Activated naive CD4-positive, alpha-beta T cell treated with Interleukin-2 at 50 U/mL for 16 hours (primary cell): ENCODE results near the gene OSTM1.
"Not testable (repeated sequence)": the region's sequence is repeated elsewhere in the genome, so short reads cannot be mapped to it uniquely, and the experiment has no call there.

Experiments used
- DNase-seq: peaks from one replicate; pipeline ENCODE4 v3.0.0-alpha.2; 2020

Gene OSTM1

DNA sequence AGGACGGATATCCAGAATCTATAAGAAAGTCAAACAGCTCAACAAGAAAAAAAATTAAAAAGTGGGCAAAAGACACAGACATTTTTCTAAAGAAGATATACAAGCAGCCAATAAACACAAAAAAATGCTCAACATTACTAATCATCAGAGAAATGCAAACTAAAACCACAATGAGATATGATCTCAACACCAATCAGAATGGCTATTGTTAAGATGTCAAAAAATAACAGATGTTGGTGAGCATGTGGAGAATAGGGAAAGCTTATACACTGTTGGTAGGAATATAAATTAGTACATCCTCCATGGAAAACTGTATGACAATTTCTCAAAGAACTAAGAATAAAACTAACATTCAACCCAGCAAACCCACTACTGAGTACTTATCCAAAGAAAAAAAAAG lies 23.3 kb upstream of the OSTM1 start:
- DNase-seq: no peak

DNA sequence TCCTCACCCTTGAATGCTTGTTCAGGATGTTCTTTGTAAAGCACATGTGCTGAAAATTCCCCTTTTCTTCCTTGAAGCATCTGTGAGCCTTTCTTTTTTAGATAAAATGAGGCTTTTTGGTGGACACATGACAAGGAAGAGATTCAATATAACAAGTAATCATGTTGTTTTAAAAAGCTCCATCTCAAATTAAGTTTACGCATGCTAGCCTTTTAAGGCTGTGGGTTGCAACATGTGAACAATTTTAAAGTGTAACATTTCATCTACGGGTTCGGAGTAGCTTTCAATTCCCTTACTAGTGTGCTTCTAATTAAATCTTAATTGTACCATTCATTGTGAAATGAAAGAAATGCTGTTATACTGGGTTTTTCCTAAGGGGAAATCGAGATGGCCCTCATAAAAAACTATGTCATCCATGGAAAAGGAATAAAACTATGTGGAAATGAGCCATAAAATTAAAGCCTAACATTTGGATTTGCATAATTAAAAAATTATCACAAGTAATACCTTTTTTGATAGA lies 19.3 kb upstream of the OSTM1 start:
- DNase-seq: no peak

DNA sequence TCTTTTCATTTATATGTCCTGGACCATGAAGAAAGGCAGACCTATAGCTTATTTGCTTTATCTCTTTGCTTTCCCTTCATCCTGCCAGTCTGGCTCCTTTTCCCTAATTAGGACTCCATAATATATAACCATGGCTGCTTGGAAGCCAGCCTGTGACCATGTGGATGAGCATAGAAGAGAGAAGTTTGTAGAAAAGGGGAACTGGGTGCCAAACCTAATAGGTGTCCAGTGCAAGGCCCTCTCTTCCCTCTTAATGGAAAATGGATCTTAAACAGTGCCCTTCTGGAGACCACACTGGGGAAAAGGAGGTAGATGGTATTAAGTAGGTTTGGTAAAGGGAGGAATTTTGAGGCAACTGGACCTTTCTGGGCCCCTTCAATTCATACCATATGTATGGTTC lies 16.7 kb upstream of the OSTM1 start:
- no peak for DNase-seq

DNA sequence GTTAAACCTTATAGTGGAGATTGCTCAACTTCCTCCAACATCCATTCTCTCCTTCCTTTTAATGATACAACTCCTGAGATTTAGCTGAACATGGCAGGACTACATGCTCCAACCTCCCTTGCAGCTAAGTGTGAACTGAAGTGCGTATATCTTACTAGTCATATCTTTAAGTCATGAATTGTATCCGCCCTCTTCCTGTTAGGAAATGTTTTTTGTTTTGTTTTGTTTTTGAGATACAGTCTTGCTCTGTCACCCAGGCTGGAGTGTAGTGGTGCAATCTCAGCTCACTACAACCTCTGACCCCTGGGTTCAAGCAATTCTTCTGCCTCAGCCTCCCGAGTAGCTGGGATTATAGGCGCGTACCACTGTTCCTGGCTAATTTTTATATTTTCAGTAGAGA lies 8.8 kb upstream of the OSTM1 start:
- DNase-seq: no peak

DNA sequence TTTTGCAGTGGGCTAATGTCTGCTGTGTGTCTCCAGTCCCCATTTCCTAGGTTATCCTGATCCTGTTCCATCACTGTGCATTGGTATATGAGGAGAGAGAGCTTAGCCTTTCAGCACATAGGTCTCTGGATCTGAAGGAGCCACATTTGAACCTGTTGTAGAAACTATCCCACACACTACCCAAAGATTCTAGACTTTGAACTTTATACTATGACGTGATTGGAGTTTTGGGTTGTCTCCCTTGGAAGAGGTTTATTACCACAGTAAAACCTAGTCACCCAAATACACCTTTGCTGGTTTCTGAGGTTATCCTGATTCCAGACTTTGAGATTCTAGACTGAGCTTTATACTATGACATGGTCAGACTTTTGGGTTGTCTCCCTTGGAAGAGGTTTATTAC lies 8.0 kb upstream of the OSTM1 start:
- no peak for DNase-seq

DNA sequence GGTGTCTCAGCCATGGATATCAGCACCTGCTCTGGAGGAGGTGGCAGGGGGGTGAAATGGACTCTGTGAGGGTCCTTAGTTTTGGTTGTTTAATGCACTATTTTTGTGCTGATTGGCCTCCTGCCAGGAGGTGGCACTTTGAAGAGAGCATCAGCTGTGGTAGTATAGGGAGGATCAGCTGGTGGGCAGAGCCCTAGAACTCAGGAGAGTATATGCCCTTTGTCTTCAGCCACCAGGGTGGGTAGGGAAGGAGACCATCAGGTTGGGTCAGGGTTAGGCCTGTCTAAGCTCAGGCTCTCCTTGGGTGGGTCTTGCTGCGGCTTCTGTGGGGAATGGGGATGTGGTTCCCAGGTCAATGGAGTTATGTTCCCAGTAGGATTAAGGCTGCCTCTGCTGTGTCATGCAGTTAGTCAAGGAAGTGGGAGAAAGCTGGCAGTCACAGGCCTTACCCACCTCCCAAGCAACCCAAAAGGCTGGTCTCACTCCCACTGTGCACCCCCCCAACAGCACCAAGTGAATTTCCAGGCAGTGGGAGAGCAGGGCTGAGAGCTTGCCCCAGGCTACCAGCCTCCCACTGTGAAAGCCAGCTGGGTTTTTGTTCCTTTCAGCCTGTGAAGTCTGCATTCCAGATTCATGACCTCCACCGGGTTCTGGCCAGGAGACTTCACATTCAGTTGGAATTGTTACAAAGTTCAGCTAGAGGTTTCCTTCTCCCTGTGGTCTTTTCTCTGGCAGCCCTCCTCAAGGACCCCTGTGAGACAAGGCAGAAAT lies 5.7 kb upstream of the OSTM1 start:
- no peak for DNase-seq

DNA sequence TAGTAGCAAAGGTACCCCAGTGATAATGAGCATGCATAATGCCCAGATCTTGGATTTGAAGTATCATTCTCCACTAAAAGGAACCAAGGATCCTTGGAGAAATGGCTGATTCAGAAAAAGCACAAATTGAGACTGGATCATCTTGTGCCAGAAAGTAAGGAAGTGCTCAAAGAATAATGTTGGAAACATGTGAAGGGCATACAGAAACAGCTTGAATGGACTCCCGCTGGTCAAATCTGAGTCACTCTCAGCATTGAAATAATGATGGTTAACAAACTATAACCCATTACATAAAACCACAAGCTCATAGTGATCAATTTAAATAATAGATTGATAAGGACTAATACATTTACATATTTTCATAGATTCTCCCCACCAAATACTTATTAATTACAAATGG lies 3.6 kb upstream of the OSTM1 start:
- no peak for DNase-seq

DNA sequence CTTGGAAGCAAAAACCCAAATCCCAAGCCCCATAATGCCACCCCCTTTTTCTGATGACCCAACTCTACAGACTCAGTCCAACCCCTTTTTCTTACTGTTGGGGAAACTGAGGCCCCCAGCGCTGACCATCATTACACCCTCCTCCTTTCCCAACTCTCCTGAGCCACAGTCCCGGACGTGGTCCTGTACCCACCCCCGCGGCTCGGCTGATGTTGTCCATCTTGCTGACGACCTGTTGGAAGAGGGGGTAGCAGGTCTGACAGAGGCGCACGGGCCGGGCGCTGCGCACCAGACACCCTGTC lies 533 bp downstream of the OSTM1 start:
- DNase-seq: no peak

DNA sequence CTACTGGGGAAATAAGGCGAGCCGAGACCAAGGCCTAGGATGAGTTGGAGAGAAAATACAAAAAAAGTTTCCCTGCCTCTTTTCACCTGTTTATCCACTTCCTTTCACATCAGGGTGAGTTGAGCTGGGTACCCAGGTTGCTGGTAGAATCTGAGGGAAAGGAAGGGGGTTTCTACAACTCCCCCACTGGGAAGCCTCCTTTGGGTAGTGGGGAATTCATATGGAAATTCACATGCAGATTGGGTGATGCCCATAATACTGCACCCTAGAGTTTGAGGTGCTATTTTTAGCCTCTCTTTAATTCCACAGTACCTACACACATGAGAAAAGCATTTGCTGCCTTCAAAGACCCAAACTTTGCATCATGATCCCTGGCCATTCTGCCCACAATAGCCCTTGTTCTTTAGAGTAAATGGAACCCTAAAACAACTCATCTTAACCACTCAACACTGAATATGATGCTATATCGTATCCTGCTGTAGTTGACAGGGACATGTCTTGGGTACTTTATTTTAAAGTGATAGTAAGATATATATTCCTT lies 2.7 kb downstream of the OSTM1 start:
- DNase-seq: no peak

DNA sequence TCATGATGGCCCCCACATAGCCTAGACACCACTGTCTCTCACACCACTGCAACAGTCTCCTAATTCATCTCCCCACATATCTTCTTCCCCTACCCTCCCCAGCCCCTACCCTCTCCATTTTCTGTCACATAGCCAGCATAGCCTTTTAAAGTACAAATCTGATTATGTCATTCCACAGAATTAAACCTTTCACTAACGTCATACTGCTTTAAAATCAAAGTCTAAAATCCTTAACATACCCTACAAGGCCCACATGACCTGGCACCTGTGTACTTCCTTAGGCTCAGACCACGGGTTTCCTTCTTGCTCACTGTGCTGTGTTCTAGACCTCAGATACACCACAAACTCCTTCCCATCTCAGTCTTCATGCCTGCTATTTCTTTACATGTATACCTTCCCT lies 5.9 kb downstream of the OSTM1 start:
- DNase-seq: no peak

DNA sequence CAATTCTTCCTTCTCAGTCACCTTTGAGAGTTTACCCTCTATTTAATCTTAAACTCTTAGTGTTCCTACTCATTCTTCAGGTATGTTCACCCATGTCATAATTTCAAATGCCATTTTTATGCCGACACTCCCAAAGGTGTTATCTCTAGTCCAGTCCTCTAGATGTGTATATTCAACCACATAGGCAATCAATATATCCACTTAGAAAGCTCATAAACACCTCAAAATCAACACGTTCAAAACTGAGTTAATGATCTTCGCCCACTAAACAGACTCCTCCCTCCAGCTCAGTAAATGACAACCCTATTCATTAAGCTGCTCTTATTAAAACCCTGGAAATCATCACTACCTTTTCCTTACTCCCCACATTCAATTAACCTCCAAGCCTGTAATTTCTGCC lies 6.4 kb downstream of the OSTM1 start:
- no peak for DNase-seq

DNA sequence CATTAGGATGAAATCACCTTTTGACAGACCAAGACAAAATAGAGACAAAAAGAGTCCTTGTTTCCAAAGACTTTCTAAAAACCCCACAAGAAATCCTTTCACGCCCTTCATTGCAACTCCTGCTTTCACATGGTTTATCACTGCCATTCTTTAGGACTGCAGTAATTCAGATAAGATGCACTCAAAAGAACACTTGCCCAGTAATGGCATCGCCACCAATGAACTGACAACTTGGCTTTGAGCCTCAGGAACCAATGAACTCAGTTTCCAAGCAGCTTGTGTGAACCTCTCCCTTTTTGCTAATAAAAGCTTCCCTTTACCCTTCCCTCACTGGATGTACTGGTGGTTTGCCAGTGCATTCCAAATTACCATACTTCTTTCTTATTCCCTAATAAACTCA lies 21.8 kb downstream of the OSTM1 start:
- no peak for DNase-seq

DNA sequence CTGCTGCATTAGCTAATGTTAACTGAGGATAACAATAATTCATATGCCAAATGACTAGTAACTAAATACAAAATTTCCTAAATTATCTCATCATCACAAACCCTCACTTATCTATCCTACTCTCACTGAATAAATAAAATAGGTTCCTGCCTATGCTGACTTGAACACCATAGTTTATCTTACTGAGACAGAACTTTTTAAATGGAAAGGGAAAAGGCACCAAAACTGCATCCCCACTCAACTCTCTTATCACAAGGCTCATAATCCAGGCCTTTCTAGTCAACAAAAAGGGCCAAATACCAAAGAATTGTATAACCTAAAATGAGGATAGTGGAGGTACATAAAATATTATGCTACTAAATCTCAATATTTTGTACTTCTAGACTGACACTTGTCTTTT lies 23.1 kb downstream of the OSTM1 start:
- no peak for DNase-seq

DNA sequence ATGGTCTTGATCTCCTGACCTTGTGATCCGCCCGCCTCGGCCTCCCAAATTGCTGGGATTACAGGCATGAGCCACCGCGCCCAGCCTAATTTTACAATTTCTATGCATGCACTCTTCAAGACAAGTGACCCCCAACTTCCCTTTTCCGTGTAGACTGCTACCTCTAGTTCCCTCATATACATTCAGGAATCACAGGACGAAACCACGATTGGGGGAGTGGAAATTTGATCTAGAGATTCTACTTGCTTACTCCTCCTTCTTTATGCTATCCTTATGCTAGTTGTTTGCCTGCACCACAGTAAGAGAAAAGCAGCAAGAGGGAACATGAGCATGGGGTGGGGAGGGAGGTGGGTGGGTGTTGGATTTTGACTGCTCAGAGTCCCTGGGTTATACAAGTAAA lies 34.9 kb downstream of the OSTM1 start:
- no peak for DNase-seq

DNA sequence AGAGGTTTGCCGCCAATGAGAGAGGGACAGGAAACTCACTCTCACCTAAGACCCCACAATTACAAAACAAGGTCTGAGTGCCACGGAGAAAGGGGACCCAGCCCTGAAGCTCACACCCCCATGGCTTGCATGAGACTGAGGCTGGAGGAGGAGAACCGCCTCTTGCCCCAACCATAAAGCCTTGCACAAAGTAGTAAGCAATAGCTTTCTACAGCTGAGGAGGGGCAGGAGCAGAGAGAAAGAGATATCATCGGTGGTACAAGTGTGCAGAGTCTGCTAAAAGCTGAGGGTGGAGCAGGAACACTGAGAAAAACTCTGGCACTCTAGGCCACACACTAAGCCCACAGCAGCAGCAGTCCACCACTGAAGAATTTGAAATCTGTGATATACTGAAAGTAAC lies 37.7 kb downstream of the OSTM1 start:
- no peak for DNase-seq

DNA sequence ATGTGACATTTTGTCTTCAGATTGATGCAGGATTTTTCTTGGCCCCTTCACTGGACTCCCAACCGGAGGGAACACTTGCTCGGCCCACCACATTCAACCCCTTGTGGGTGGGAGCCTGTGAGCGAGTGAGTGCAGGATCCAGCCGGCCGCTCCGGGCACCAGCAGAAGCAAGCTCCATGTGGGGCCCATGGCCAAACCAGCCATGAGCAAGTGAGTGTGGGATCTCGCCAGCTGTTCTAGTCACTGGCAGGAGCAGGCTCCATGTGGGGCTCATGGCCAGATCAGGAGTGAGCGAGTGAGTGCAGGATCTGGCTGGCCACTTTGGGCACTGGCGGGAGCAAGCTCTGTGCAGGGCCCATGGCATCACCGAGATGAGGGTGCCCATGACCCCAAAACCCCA lies 42.6 kb downstream of the OSTM1 start:
- no peak for DNase-seq

DNA sequence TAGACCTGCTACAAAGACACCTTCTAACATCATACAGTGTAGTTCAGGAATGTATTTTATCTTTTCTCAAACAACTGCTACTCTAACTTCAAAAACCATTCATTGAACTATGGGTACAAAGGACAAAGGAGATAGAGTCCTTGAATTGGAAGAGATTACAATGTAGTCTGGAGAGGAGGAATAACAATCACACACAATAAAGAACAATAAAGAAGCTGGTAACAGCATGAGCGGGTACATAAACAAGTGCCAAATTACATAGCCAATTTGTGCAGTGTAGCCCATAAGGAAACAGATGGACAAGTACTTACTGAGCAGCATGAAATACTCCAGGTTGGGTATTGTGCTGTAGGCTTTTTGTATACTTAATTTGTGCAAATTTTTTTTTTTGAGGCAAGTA lies 44.3 kb downstream of the OSTM1 start:
- no peak for DNase-seq

DNA sequence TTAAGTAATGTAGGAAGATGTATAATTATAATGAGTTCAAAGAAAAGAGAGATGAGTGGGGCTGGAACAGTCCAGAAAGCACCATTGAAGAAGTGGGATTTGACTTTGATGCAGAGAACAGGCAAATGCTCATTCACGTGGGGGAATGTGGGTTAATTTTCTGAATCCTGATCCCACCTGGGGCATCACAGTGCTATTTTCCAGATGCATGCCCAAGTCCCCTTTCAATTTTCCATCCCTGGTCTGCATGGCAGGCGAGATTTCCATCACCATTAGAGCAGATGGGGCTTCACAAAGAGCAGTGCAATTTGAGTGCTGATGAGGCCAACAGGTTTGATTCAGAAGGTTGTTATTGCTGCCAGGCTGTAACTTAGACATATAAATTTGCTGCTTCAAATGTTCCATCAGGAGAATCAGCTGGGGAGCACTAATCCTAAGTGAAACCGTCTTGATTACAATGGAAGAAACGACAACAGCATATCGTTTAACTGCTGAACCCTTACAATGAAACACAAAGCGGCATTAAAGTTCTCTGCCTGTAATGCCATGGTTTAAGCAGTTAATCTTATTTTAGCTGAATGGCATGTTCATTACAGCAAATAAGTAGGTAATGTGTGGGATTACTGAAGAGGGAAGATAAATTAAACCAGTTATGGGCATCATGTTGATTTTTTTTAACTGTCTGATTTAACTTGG lies 45.2 kb downstream of the OSTM1 start:
- no peak for DNase-seq

DNA sequence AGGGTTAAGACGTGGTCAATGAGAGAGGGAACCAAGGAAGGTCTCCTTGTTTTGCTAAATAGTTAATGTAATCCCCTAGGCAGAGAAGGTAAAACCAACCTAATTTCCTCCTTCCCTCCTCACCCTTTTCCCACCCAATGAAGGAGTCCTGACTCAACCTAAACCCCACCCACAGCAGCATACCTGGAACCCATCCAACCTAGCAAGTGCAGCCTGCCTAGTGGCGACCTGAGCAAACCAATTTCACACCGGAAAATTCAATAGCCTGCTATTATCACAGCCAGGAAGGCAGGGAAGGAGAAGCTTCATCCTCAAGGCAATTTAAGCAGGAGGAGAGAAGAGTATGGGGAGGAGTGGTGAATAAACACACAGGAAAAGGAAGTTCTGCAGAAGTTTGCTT lies 46.9 kb downstream of the OSTM1 start:
- DNase-seq: no peak

DNA sequence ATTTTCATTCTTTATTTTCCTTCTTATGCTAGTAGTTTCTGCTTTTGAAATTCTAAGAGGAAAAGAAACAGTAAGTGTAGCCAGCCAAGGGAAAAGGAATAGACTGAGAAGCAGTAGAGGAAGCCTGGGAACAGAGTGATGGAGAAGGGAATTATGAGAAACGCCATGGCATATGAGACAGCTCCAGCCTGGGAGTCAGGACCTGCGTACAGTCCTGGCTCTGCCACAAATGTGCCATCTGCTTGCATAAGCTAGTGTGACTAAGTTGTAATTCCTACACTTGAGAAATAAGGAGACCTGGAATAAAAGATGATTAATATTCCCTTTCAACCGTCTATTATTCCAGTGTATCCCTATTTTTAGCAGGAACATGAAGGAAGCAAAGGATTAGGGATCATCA lies 47.5 kb downstream of the OSTM1 start:
- DNase-seq: no peak

DNA sequence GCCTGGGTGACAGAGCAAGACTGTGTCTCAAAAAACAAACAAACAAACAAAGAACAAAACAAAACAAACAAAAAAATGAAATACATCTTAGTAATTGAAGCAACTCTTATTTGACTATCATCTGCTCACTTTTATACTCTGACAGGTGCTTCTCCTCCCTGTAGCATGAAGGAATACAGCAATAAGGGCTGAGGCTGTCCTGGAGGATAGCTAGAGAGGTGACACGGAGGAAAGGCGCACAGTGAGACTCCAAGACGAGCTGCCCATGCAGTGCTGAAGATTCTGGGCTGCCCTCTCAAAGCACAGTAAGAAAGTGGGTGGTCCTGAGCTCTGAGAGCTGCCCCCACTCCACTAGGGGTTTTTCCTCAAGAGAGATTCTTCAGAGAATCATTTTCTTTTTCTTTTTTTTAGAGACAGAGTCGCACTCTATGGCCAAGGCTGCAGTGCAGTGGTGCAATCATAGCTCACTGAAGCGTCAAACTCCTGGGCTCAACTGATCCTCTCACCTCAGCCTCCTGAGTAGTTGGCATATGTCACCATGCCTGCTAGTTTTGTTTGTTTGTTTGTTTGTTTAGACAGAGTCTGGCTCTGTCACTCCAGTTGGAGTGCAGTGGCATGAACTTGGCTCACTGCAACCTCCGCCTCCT lies 50.0 kb downstream of the OSTM1 start:
- no peak for DNase-seq

DNA sequence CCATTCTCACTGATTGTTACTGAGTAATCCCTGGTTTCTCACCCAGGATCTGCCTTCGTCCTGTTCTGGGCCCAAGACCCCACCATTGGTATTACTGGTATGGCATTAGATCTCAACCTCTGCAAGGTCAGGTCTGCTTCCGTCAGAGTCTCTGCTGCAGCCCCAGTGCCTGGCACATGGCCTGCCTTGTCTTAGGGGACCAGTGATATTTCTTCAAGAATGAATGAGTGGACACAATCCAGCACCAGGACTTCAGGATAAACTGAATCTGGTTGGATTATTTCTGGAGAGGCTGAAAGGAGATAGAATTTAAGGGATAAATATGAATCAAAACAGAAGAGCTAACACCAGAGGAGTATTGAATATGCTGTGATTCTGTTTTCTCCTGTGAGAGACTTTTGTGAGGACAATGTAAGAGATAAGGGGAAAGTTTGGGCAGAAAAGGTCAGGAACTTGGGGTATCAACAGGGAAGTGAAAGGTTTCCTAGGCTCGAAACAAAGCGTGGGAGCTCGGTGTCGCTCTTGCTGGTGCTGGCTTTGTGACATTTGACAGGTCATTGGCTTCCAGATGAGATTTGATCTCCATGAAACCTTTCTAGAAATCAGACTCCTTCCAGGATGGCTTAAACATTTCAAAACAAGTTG lies 53.9 kb downstream of the OSTM1 start:
- no peak for DNase-seq

DNA sequence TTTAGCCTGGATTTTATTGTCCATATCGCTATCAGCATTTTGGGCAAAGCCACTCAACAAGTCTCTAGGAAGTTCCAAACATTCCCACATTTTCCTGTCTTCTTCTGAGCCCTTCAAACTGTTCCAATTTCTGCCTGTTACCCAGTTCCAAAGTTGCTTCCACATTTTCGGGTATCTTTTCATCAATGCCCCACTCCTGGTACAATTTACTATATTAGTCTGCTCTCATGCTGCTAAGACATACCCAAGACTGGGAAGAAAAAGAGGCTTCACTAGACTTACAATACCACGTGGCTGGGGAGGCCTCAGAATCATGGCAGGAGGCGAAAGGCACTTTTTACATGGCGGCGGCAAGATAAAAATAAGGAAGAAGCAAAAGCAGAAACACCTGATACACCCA lies 58.3 kb downstream of the OSTM1 start:
- not testable (repeated sequence) for DNase-seq
